ENCODE measurements around the gene ZNF682. TPM values are rescaled to one million over a fixed set of nuclear protein-coding genes. Genes with fewer than 3 reads are reported as not detected.

Gene ZNF682
- total and polyA plus RNA-seq, 2 of the 13 experiments (the other 11 are each of a cell fraction or from before 2014, with no cell fraction given) = 2.0 to 7.2 TPM

- peak; percentile 79 for TF ChIP-seq ELF1 (CRISPR knock-in tag; IDR thresholded peaks at IDR 0.05)
- TF ChIP-seq MAFK (conservative IDR thresholded peaks at IDR 0.05 in 1 of 2, IDR thresholded peaks at IDR 0.05 in 1 of 2; ENCODE audit: low read length in 2 of 2) = no peak
- TF ChIP-seq, protein P1, sequence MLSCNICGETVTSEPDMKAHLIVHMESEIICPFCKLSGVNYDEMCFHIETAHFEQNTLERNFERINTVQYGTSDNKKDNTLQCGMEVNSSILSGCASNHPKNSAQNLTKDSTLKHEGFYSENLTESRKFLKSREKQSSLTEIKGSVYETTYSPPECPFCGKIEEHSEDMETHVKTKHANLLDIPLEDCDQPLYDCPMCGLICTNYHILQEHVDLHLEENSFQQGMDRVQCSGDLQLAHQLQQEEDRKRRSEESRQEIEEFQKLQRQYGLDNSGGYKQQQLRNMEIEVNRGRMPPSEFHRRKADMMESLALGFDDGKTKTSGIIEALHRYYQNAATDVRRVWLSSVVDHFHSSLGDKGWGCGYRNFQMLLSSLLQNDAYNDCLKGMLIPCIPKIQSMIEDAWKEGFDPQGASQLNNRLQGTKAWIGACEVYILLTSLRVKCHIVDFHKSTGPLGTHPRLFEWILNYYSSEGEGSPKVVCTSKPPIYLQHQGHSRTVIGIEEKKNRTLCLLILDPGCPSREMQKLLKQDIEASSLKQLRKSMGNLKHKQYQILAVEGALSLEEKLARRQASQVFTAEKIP (CRISPR knock-in tag; IDR thresholded peaks at IDR 0.05; ENCODE audit: borderline replicate concordance) = no peak
- TF ChIP-seq FOXK1 (CRISPR knock-in tag; IDR thresholded peaks at IDR 0.05; ENCODE audit: borderline replicate concordance, low read depth) = no peak
- no peak for TF ChIP-seq ZNF564 (CRISPR knock-in tag; IDR thresholded peaks at IDR 0.05)
- TF ChIP-seq, protein P2, sequence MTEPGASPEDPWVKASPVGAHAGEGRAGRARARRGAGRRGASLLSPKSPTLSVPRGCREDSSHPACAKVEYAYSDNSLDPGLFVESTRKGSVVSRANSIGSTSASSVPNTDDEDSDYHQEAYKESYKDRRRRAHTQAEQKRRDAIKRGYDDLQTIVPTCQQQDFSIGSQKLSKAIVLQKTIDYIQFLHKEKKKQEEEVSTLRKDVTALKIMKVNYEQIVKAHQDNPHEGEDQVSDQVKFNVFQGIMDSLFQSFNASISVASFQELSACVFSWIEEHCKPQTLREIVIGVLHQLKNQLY (CRISPR knock-in tag; IDR thresholded peaks at IDR 0.05) = no peak
- TF ChIP-seq CSRNP1 (CRISPR knock-in tag; IDR thresholded peaks at IDR 0.05) = no peak
- no peak for TF ChIP-seq SIX1 (CRISPR knock-in tag; IDR thresholded peaks at IDR 0.05; ENCODE audit: borderline replicate concordance)
- TF ChIP-seq SALL2 (CRISPR knock-in tag; IDR thresholded peaks at IDR 0.05) = no peak
- no peak for TF ChIP-seq ZBTB26 (CRISPR knock-in tag; IDR thresholded peaks at IDR 0.05; ENCODE audit: borderline replicate concordance)
- no peak for TF ChIP-seq NFRKB (IDR thresholded peaks at IDR 0.05)
- no peak for TF ChIP-seq USF2 (IDR thresholded peaks at IDR 0.05; ENCODE audit: low read depth, low read length)
- TF ChIP-seq USF2 (CRISPR knock-in tag; IDR thresholded peaks at IDR 0.05; ENCODE audit: borderline replicate concordance) = no peak
- no peak for TF ChIP-seq ZNF562 (CRISPR knock-in tag; IDR thresholded peaks at IDR 0.05; ENCODE audit: borderline replicate concordance)
- TF ChIP-seq NCOR1 (IDR thresholded peaks at IDR 0.05; ENCODE audit: borderline replicate concordance, low read length) = no peak
- TF ChIP-seq SRSF9 (IDR thresholded peaks at IDR 0.05; ENCODE audit: borderline replicate concordance, insufficient read depth, low read depth, low read length, poor library complexity, severe bottlenecking) = no peak
- peak; percentile 45; the same call in 1 of the 2 replicates for TF ChIP-seq ZFY (CRISPR knock-in tag; IDR thresholded peaks at IDR 0.05)
- TF ChIP-seq SRF (IDR thresholded peaks at IDR 0.05; ENCODE audit: low read depth, low read length) = no peak
- TF ChIP-seq ZNF550 (CRISPR knock-in tag; IDR thresholded peaks at IDR 0.05; ENCODE audit: borderline replicate concordance) = no peak
- no peak for TF ChIP-seq PCBP2 (optimal IDR thresholded peaks at IDR 0.05; ENCODE audit: low read depth, low read length, poor library complexity, severe bottlenecking)
- peak; percentile 39; the same call in 1 of the 2 replicates for TF ChIP-seq HDAC1 (CRISPR knock-in tag; IDR thresholded peaks at IDR 0.05)
- peak; percentile 85 for TF ChIP-seq CEBPB (IDR thresholded peaks at IDR 0.05; ENCODE audit: borderline replicate concordance, low read depth, low read length)
These were observed 12.8 kb upstream of the ZNF682 start (continued) for GRCh38 chr19:20051841-20052768.

Measured in HepG2 (cell line).